Suprapubic skin (tissue), 4 donors: ENCODE data around the gene FOXB2. TPM values are rescaled to one million over a fixed set of nuclear protein-coding genes. Genes with fewer than 3 reads are reported as not detected.
A peak's percentile ranks its signal among the peaks of the same experiment; 100 is the strongest.

Experiments used
- DNase-seq, 2 donors: peaks; one replicate each; pipeline ENCODE4 v3.0.0-alpha.2; 2019; ENCODE audit warnings: low spot score in 2 of 2
- H3K27ac ChIP-seq: fragments of 200-600 bp; sonication (generic); one replicate; pipeline ENCODE4 v1.5.1; 2019
- H3K27me3 ChIP-seq: fragments of 200-600 bp; sonication (generic); one replicate; pipeline ENCODE4 v1.5.1; 2019
- H3K36me3 ChIP-seq: fragments of 200-600 bp; sonication (generic); one replicate; pipeline ENCODE4 v1.5.1; 2019
- H3K4me1 ChIP-seq: fragments of 200-600 bp; sonication (generic); one replicate; pipeline ENCODE4 v1.5.1; 2019
- H3K4me3 ChIP-seq: fragments of 200-600 bp; sonication (generic); one replicate; pipeline ENCODE4 v1.5.1; 2019; ENCODE audit warnings: mild to moderate bottlenecking
- H3K9me3 ChIP-seq: fragments of 200-600 bp; sonication (generic); one replicate; pipeline ENCODE4 v1.5.1; 2019
- CTCF ChIP-seq, 2 donors: fragments of 200-600 bp in 1 of 2; fragments of 450-650 bp in 1 of 2; sonication (generic) in 1 of 2; IDR thresholded peaks; one replicate each; pipeline ENCODE4 v1.5.1; 2016 to 2019; ENCODE audit warnings: antibody characterized with exemption in 2 of 2, mild to moderate bottlenecking in 1 of 2, moderate library complexity in 1 of 2
- EP300 ChIP-seq: sonication (generic); formaldehyde crosslinking; IDR thresholded peaks from one replicate; pipeline ENCODE4 v1.6.1; 2017; ENCODE audit warnings: antibody characterized with exemption
- POLR2A ChIP-seq, 2 donors: fragments of 450-650 bp; IDR thresholded peaks; one replicate each; pipeline ENCODE4 v1.6.1; 2017; ENCODE audit warnings: antibody characterized with exemption in 2 of 2, mild to moderate bottlenecking in 2 of 2, moderate library complexity in 2 of 2
- POLR2AphosphoS5 ChIP-seq, 3 donors: sonication (generic); formaldehyde crosslinking; IDR thresholded peaks; one replicate each; pipeline ENCODE4 v1.6.1; 2017; ENCODE audit warnings: antibody characterized with exemption in 3 of 3
- whole genome bisulfite sequencing: methylation state at CpG from one replicate; pipeline ENCODE4 v1.1.5; 2018; 5-methylcytosine and 5-hydroxymethylcytosine counted together
- total RNA-seq, 4 donors: library from RNA; depleted of rRNA; stranded (reverse); fragments of >200 nt; gene quantifications; one replicate each; pipeline ENCODE4 v1.1.0, GENCODE V29; 2016

FOXB2 gene
- total RNA-seq, 4 donors from 2014 or later, result not detected

GRCh38 chr9:77019926-77020412 lies 514 bp downstream of the FOXB2 start:
- Histone ChIP-seq H3K4me3 (peak overlapping the region; percentile 38), H3K27me3 (peaks cover 97% of the 10 kb centered on the region), H3K36me3 (no peaks in the 10 kb centered on the region), H3K9me3 (no peaks in the 10 kb centered on the region), H3K27ac (no peak overlapping the region), H3K4me1 (peaks cover 40% of the 10 kb centered on the region)
- TF ChIP-seq POLR2AphosphoS5 (IDR thresholded peaks at IDR 0.05) (no peak), CTCF (IDR thresholded peaks at IDR 0.05) (no peak), EP300 (no peak), POLR2A (IDR thresholded peaks at IDR 0.05) (no peak)
- DNase-seq, result no peak
- 4% methylated on average over 5 of the region's 58 CpGs for WGBS

- Histone ChIP-seq H3K27me3 (peaks cover 95% of the 10 kb centered on the region), H3K36me3 (no peaks in the 10 kb centered on the region), H3K4me3 (peak overlapping the region; percentile 38), H3K27ac (no peak overlapping the region), H3K9me3 (no peaks in the 10 kb centered on the region), H3K4me1 (peaks cover 39% of the 10 kb centered on the region)
- no peak for DNase-seq
- TF ChIP-seq POLR2A (IDR thresholded peaks at IDR 0.05), result no peak
- no peak for TF ChIP-seq POLR2AphosphoS5 (IDR thresholded peaks at IDR 0.05)
- 5% methylated on average over 38 of the region's 75 CpGs for WGBS
These were observed 1.2 kb downstream of the FOXB2 start for GRCh38 chr9:77020413-77021290.

GRCh38 chr9:77021291-77021894 lies 1.9 kb downstream of the FOXB2 start:
- TF ChIP-seq EP300, result no peak
- no peak for TF ChIP-seq CTCF (IDR thresholded peaks at IDR 0.05)
- TF ChIP-seq POLR2AphosphoS5 (IDR thresholded peaks at IDR 0.05), result no peak
- WGBS, result 9% methylated on average over 22 of the region's 22 CpGs
- Histone ChIP-seq H3K9me3 (no peaks in the 10 kb centered on the region), H3K27me3 (peaks cover 95% of the 10 kb centered on the region), H3K27ac (no peak overlapping the region), H3K4me1 (peaks cover 35% of the 10 kb centered on the region), H3K36me3 (no peaks in the 10 kb centered on the region), H3K4me3 (no peak overlapping the region)
- DNase-seq, result no peak

- TF ChIP-seq POLR2AphosphoS5 (IDR thresholded peaks at IDR 0.05), result no peak
- TF ChIP-seq CTCF (IDR thresholded peaks at IDR 0.05), result no peak
- no peak for TF ChIP-seq EP300
- TF ChIP-seq POLR2A (IDR thresholded peaks at IDR 0.05), result no peak
- peak overlapping the region; percentile 18 for H3K4me3 ChIP-seq
- WGBS, result 14% methylated on average over 37 of the region's 37 CpGs
- H3K4me1 ChIP-seq, result peaks cover 35% of the 10 kb centered on the region
- H3K36me3 ChIP-seq, result no peaks in the 10 kb centered on the region
- no peak for DNase-seq
- H3K27ac ChIP-seq, result no peak overlapping the region
- H3K9me3 ChIP-seq, result no peaks in the 10 kb centered on the region
- H3K27me3 ChIP-seq, result peaks cover 95% of the 10 kb centered on the region
These were observed 2.7 kb downstream of the FOXB2 start for GRCh38 chr9:77021922-77022782.

- Histone ChIP-seq H3K4me1 (peaks cover 35% of the 10 kb centered on the region), H3K9me3 (no peaks in the 10 kb centered on the region), H3K4me3 (no peak overlapping the region), H3K36me3 (no peaks in the 10 kb centered on the region), H3K27ac (no peak overlapping the region), H3K27me3 (peaks cover 91% of the 10 kb centered on the region)
- no peak for TF ChIP-seq EP300
- TF ChIP-seq POLR2AphosphoS5 (IDR thresholded peaks at IDR 0.05), result no peak
- no peak for TF ChIP-seq CTCF (IDR thresholded peaks at IDR 0.05)
- TF ChIP-seq POLR2A (IDR thresholded peaks at IDR 0.05), result no peak
- 14% methylated on average over 38 of the region's 43 CpGs for WGBS
- DNase-seq, result no peak
These were observed 3.5 kb downstream of the FOXB2 start for GRCh38 chr9:77022783-77023440.
